GM08714 (cell line): Measurements from ENCODE around the gene GNPTG.
A peak's percentile ranks its signal among the peaks of the same experiment; 100 is the strongest.

Source experiments
- H3K4me3 ChIP-seq: fragments of 200-500 bp; sonication (Bioruptor generic); 2 replicates; pipeline ENCODE4 v1.5.1; 2014; ENCODE audit warnings: mild to moderate bottlenecking, low read length, inconsistent platforms
- ZNF274 ChIP-seq: IDR thresholded peaks from 2 replicates; pipeline ENCODE4 v1.6.1; 2012; ENCODE audit warnings: mild to moderate bottlenecking, low read depth, low read length

GNPTG gene

GRCh38 chr16:1351582-1352362 is at the start of gene GNPTG, which contains the start of gene TSR3:
Gene GNPTG (plus strand): TSS chr16:1351931. CDS start chr16:1351966, 35 bp downstream.
Gene TSR3 (minus strand): TSS chr16:1351878. CDS start chr16:1351804, 74 bp downstream.
- peak within 1 kb of the TSS; percentile 96 for H3K4me3 ChIP-seq
- TF ChIP-seq ZNF274 = no peak

DNA sequence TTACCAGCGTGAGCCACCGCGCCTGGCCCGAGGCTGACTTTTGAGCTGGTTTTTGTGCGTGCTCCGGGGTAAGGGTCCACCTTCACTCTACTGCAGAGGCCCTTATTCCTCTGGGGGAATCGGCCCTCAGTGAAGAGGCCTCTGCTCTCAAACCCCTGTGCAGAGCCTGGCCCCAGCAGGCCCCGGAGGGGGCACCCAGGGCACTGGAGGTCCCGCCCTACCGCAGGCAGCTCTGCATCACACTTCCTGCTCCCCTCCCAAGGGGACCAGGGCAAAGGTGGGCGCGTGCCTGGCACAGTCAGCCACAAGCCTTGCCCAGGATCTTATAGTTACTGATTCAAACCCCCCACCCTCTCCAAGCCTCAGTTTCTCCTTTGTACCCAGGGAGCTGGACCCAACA is 45.9 kb upstream of the GNPTG start:
- no peak for TF ChIP-seq ZNF274
- H3K4me3 ChIP-seq = no peak overlapping the region

DNA sequence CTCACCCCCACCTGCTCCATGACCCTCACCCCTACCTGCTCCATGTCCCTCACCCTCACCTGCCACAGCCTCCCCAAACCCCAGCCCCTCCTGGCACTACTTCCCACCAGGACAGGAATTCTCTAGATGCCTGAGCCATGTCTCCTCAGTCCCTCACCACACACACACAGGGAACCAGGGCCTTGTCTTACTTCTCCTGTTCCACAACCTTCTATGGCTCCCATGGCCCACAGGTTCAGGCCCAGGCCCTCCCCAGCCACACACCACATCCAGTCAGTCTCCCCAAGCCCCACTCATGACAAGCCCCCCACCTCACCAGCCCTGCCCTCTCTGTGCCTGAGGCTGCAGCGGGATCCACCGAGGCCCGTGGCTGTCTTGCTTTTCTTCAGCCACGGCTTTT is 45.4 kb upstream of the GNPTG start:
- no peak for TF ChIP-seq ZNF274
- H3K4me3 ChIP-seq = no peak overlapping the region

DNA sequence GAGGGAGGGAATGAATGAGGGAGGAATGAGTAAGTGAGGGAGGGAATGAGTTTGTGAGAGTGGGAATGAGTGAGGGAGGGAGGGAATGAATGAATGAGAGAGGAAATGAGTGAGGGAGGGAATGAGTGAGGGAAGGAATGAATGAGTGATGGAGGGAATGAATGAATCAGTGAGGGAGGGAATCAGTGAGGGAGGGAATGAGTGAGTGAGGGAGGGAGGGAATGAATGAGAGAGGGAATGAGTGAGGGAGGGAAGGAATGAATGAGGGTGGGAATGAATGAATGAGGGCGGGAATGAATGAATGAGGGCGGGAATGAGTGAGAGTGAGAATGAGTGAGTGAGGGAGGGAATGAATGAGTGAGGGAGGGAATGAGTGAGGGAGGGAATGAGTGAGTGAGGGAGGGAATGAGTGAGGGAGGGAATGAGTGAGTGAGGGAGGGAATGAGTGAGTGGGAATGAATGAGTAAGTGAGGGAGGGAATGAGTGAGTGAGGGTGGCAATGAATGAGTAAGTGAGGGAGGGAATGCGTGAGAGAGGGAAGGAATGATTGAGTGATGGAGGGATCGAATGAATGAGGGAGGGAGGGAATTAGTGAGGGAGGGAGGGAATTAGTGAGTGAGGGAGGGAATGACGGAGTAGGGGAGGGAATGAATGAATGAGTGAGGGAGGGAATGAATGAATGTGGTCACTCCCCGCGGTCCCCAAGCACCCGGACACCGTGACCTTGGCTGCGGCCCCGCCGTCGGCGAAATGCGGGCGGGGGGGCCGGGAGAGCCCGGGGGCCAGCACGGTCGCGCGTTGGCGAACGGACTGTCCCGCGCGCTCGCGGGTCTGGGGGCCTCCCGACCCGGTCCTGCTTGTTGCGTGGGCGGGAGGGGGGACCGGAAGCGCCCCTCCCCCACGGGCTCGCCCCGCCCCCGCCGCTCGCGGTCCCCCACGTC is 43.4 kb upstream of the GNPTG start:
- no peak for TF ChIP-seq ZNF274

DNA sequence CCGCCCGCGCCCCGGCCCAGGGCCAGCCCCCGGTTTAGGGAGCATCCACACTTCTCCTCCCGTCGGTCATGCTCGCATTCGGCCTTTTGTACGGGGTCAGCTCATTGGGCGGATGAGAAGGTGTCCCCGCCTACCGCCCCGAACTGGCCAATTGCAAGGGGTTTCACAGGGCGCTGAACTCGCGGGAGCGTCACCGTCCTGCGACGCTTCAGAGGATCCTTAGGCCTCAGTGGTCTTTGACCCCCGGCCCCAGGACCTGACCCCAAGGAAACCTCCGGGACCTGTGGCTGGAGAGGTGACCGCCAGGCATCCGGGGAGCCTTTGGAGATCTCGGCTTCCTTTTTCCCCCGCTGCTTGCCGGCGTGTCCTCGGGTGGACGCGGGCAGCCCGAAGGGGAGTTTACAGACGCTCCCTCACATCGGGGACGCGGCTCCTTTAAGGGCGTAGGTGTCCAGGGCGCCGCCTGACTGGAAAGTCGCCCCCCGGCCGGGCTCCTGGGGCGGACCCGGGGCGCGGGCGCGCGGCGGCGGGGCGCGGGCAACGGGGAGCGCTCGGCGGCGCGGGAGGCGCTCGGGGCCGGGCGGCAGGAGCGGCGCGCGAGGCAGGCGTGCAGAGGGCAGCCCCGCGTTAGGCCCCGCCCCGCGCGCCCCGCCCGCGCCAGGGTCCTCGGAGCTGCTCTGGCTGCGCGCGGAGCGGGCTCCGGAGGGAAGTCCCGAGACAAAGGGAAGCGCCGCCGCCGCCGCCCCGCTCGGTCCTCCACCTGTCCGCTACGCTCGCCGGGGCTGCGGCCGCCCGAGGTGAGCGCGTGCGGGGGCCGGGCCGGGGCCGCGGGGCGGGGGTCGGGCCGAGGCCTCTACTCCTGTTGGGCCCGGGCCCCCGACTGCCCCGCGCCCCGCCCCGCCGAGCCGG is 42.5 kb upstream of the GNPTG start, which contains the start of gene UBE2I:
TSS of gene UBE2I (plus strand) at position 660 of the 909 bp plus-strand sequence. CDS start 4,395 bp downstream, outside the sequence.
- no peak for TF ChIP-seq ZNF274
- peak within 1 kb of the TSS; percentile 83 for H3K4me3 ChIP-seq

More for the DNA sequence above, 43.4 kb upstream of the GNPTG start:
- H3K4me3 ChIP-seq = peak overlapping the region; percentile 76; the same call in 1 of the 2 replicates

DNA sequence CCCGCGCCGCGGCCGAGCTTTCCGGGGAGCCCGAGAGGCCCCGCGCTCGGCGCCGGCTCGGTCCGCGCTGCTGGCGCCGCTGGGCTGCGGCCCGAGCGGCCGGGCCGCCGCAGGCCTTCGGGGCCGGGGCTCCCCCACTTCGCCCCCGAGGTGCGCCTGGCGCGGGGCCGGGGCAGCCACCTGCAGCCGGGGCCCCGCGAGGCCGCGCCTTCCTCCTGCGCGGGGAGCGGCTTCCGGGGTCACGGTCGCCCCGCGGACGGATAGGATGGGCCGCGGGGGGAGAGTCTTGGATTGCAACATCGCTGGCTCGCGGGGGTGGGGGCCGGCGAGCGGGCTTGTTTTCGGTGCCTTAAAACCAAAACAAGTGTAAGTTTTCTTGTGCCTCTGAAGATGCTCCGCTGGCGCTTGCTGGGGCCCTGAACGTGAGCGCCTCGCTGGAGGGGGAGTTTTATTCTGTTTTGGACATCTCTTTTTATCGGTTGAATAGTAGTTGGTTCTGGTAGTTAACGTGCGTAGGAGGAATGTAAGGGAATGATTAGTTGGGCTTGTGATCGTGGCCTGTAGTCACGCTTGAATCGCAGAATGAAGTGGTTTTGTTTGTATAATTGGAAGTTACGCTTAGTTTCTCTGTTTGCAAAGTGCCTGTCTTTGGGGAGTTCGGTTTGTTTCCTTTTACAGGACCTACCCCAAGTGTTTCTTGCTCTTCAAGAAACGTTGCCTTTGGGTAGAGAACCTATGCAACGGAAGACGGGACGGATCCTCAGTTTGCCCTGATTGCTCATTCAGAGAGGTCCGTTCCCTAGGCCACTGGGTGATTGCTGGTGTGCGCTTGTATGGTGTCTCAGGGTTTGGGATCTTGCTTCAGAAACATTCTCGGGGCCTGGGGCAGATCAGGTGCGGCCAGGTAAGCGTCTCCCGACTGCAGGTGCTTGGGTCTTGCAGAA is 41.6 kb upstream of the GNPTG start:
- TF ChIP-seq ZNF274 = no peak
- H3K4me3 ChIP-seq = peak overlapping the region; percentile 83

- H3K4me3 ChIP-seq = peak overlapping the region; percentile 83
- no peak for TF ChIP-seq ZNF274
These were observed 40.9 kb upstream of the GNPTG start for GRCh38 chr16:1310832-1311200.

- no peak for TF ChIP-seq ZNF274
- H3K4me3 ChIP-seq = peak overlapping the region; percentile 83
These were observed 40.5 kb upstream of the GNPTG start for GRCh38 chr16:1311212-1311737.

DNA sequence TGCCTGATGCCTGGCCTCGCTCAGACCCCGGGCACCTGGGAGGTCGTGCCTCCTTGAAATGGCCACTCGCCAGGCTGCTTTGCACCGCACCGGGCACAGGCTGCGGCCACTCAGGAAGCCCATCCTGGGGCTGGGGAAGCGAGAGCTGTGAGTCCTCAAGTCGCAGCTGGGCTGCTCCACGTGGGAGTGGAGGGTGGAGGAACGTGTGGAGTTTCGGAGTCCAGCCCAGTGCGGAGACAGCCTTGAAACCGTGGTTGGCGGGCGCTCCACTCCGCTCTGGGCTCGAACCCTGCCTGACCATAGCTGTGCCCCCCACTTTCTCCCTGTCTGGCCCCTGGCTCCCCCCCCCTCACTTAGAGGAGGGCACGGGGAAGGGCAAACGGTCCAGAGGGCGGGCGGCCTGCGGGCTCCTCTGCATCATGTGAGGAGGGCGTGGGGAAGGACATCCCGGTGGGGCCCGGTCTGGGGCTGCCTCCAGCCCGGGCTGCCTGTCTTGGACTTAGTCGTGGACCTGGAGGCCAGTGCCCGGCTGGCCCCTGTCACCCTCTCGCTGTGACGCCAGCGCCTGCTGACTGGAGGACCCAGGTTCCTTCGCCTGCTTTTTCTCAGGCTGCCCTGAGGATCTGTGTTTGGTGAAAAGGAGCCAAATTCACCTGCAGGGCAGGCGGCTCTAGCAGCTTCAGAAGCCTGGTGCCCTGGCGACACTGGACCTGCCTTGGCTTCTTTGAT is 39.8 kb upstream of the GNPTG start:
- no peak for TF ChIP-seq ZNF274
- H3K4me3 ChIP-seq = peak overlapping the region; percentile 83; the same call in 1 of the 2 replicates

DNA sequence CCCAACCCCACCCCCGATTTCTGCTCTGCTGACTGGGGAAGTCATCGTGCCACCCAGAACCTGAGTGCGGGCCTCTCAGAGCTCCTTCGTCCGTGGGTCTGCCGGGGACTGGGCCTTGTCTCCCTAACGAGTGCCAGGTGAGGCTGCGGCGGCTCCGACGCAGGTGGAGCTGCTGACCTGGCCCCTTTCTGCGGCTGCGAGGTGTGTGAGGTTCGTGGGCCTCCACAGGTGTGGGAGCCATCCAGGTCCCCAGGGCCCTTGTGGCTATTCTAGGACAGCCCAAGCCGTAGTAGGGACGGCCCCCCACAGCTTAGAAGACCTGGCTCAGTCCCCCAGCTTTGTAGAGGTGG is 39.3 kb upstream of the GNPTG start:
- H3K4me3 ChIP-seq = no peak overlapping the region
- TF ChIP-seq ZNF274 = no peak

GRCh38 chr16:1312903-1313302 is 38.8 kb upstream of the GNPTG start:
- H3K4me3 ChIP-seq = no peak overlapping the region
- no peak for TF ChIP-seq ZNF274
